ENCODE results near the gene MRPL11. TPM values are rescaled to one million over a fixed set of nuclear protein-coding genes. Genes with fewer than 3 reads are reported as not detected.
A peak's percentile ranks its signal among the peaks of the same experiment; 100 is the strongest.

Gene MRPL11
- total and polyA plus RNA-seq, 2 of the 13 experiments (the other 11 are each of a cell fraction or from before 2014, with no cell fraction given) = 72.9 to 176 TPM

DNA sequence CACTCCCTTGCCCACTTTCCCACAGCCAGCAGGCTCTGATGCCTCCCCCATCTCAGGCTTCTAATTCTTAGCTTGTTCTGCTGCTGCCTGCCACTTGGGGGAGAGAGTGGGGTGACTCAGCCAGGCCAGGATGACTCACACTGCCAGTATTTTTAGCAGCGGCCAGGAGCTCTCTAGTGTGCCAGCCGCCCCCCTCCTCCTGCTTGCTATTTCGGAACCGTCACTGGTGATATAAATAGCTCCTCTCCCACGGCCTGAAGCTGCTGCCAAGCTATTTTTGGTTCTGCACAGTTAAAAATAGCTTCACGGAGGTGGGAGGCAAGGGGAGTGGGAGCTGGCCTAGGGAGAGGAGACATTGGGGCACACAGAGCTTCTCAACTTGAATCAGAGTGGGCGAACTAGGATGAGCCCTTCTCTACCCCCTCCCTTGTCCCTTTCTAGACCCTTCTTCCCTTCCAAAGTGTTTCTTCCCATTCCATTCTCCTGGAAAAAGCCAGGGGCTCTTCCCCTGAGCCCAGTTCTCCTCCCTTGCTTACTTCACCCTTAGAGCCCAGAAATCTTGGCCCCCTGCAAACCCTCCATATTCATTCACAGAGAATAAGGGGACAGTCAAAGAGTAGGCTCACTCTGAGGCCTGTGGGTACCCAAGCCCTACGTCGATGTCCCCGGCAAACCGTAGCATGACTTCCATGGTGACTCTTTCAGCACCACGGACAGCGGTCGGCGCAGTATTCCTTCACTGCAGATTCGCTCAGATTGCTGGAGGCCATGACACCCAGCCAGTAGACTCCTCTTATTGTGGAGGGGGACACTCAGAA lies 20.3 kb downstream of the MRPL11 start (continued):
- TF ChIP-seq SOX13 (IDR thresholded peaks at IDR 0.05) = no peak
- peak in 1 of 2 experiments; percentile 58; a peak in 1 of 4 replicates for TF ChIP-seq SOX13 (CRISPR knock-in tag; conservative IDR thresholded peaks at IDR 0.05 in 1 of 2, IDR thresholded peaks at IDR 0.05 in 1 of 2)
- no peak for TF ChIP-seq FLYWCH1 (CRISPR knock-in tag; IDR thresholded peaks at IDR 0.05)
- no peak for TF ChIP-seq TRIM24 (CRISPR knock-in tag; IDR thresholded peaks at IDR 0.05)
- peak; percentile 92 for TF ChIP-seq NKX3-1 (CRISPR knock-in tag; IDR thresholded peaks at IDR 0.05)
- no peak for TF ChIP-seq ZNF550 (CRISPR knock-in tag; IDR thresholded peaks at IDR 0.05; ENCODE audit: borderline replicate concordance)
- no peak for TF ChIP-seq ZNF660 (CRISPR knock-in tag; IDR thresholded peaks at IDR 0.05; ENCODE audit: borderline replicate concordance, low read depth)
- no peak for TF ChIP-seq ZNF350 (CRISPR knock-in tag; IDR thresholded peaks at IDR 0.05; ENCODE audit: borderline replicate concordance, low read depth)
- TF ChIP-seq, protein P1, sequence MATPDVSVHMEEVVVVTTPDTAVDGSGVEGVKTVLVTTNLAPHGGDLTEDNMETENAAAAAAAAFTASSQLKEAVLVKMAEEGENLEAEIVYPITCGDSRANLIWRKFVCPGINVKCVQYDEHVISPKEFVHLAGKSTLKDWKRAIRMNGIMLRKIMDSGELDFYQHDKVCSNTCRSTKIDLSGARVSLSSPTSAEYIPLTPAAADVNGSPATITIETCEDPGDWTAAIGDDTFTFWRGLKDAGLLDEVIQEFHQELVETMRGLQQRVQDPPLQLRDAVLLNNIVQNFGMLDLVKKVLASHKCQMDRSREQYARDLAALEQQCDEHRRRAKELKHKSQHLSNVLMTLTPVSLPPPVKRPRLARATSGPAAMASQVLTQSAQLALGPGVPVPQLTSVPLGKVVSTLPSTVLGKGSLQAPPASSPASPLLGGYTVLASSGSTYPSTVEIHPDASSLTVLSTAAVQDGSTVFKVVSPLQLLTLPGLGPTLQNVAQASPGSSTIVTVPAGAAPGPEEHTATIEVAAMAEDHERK (CRISPR knock-in tag; IDR thresholded peaks at IDR 0.05; ENCODE audit: low read depth) = no peak
- TF ChIP-seq SNAI1 (CRISPR knock-in tag; IDR thresholded peaks at IDR 0.05; ENCODE audit: borderline replicate concordance) = peak; percentile 64; the same call in 1 of the 2 replicates
- TF ChIP-seq, protein P2, sequence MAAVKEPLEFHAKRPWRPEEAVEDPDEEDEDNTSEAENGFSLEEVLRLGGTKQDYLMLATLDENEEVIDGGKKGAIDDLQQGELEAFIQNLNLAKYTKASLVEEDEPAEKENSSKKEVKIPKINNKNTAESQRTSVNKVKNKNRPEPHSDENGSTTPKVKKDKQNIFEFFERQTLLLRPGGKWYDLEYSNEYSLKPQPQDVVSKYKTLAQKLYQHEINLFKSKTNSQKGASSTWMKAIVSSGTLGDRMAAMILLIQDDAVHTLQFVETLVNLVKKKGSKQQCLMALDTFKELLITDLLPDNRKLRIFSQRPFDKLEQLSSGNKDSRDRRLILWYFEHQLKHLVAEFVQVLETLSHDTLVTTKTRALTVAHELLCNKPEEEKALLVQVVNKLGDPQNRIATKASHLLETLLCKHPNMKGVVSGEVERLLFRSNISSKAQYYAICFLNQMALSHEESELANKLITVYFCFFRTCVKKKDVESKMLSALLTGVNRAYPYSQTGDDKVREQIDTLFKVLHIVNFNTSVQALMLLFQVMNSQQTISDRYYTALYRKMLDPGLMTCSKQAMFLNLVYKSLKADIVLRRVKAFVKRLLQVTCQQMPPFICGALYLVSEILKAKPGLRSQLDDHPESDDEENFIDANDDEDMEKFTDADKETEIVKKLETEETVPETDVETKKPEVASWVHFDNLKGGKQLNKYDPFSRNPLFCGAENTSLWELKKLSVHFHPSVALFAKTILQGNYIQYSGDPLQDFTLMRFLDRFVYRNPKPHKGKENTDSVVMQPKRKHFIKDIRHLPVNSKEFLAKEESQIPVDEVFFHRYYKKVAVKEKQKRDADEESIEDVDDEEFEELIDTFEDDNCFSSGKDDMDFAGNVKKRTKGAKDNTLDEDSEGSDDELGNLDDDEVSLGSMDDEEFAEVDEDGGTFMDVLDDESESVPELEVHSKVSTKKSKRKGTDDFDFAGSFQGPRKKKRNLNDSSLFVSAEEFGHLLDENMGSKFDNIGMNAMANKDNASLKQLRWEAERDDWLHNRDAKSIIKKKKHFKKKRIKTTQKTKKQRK (IDR thresholded peaks at IDR 0.05; ENCODE audit: low read length) = no peak
- TF ChIP-seq ZNF747 (CRISPR knock-in tag; IDR thresholded peaks at IDR 0.05; ENCODE audit: borderline replicate concordance) = no peak
- no peak for TF ChIP-seq ARNT2 (CRISPR knock-in tag; IDR thresholded peaks at IDR 0.05; ENCODE audit: low read depth)
- TF ChIP-seq ZMYM2 (CRISPR knock-in tag; IDR thresholded peaks at IDR 0.05) = no peak
- TF ChIP-seq, protein P3, sequence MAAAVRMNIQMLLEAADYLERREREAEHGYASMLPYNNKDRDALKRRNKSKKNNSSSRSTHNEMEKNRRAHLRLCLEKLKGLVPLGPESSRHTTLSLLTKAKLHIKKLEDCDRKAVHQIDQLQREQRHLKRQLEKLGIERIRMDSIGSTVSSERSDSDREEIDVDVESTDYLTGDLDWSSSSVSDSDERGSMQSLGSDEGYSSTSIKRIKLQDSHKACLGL (CRISPR knock-in tag; IDR thresholded peaks at IDR 0.05) = peak; percentile 66; the same call in 1 of the 2 replicates
- TF ChIP-seq ZSCAN20 (CRISPR knock-in tag; IDR thresholded peaks at IDR 0.05; ENCODE audit: borderline replicate concordance) = no peak
- TF ChIP-seq, protein P4, sequence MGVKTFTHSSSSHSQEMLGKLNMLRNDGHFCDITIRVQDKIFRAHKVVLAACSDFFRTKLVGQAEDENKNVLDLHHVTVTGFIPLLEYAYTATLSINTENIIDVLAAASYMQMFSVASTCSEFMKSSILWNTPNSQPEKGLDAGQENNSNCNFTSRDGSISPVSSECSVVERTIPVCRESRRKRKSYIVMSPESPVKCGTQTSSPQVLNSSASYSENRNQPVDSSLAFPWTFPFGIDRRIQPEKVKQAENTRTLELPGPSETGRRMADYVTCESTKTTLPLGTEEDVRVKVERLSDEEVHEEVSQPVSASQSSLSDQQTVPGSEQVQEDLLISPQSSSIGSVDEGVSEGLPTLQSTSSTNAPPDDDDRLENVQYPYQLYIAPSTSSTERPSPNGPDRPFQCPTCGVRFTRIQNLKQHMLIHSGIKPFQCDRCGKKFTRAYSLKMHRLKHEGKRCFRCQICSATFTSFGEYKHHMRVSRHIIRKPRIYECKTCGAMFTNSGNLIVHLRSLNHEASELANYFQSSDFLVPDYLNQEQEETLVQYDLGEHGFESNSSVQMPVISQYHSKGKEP (CRISPR knock-in tag; IDR thresholded peaks at IDR 0.05) = peak; percentile 90; the same call in 1 of the 2 replicates
- TF ChIP-seq, protein P5, sequence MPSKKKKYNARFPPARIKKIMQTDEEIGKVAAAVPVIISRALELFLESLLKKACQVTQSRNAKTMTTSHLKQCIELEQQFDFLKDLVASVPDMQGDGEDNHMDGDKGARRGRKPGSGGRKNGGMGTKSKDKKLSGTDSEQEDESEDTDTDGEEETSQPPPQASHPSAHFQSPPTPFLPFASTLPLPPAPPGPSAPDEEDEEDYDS (CRISPR knock-in tag; IDR thresholded peaks at IDR 0.05) = no peak
- TF ChIP-seq ZNF496 (CRISPR knock-in tag; IDR thresholded peaks at IDR 0.05; ENCODE audit: insufficient replicate concordance) = no peak
- TF ChIP-seq ZBTB8A (CRISPR knock-in tag; IDR thresholded peaks at IDR 0.05; ENCODE audit: borderline replicate concordance, low read depth) = no peak
- no peak for TF ChIP-seq ZEB1 (IDR thresholded peaks at IDR 0.05; ENCODE audit: insufficient replicate concordance, low read depth)
- no peak for TF ChIP-seq PHF21A (CRISPR knock-in tag; IDR thresholded peaks at IDR 0.05)

Data from HepG2 (cell line).